IMR-90 (cell line): ENCODE measurements around the gene POLR1E. TPM values are rescaled to one million over a fixed set of nuclear protein-coding genes. Genes with fewer than 3 reads are reported as not detected.

Source experiments
- ATAC-seq: fragments of 200-7000 bp; cut with Tn5 transposase; 2 replicates; pipeline ENCODE4 v1.9.1; 2020; ENCODE audit warnings: low read depth, mild to moderate bottlenecking, moderate library complexity
- BruUV-seq: library from RNA; stranded (reverse); fragments of 400-500 nt; replicated peaks from 2 replicates; lab custom pipeline; 2021; lab: Mats Ljungman, UMichigan
- CTCF ChIA-PET: fragments of 300-600 bp; formaldehyde crosslinking; extraction: SDS; loops from one replicate; lab custom pipeline; 2021; ENCODE audit warnings: antibody characterized with exemption; lab: Yijun Ruan, JAX
- POLR2A ChIA-PET: fragments of 300-600 bp; sonication (Branson Sonifier 250); formaldehyde crosslinking; loops from one replicate; lab custom pipeline; 2022; ENCODE audit warnings: antibody characterized with exemption; ENCODE audit not compliant: unreplicated experiment; lab: Charles Lee
- DNase-seq: peaks from one replicate; pipeline ENCODE4 v3.0.0; 2013
- H2AFZ ChIP-seq: replicated peaks from 2 replicates; pipeline ENCODE3; 2013; ENCODE audit warnings: low read length, mild to moderate bottlenecking; ENCODE audit not compliant: poor library complexity
- H2AK5ac ChIP-seq: 2 replicates; pipeline ENCODE4 v1.6.1; 2013; ENCODE audit warnings: low read depth, low read length, inconsistent platforms
- H2AK9ac ChIP-seq: replicated peaks from 2 replicates; pipeline ENCODE3; 2013; ENCODE audit warnings: mild to moderate bottlenecking, low read depth, low read length, moderate library complexity; ENCODE audit not compliant: poor library complexity
- H2BK120ac ChIP-seq: 2 replicates; pipeline ENCODE4 v1.6.1; 2013; ENCODE audit warnings: low read depth, low read length, inconsistent platforms
- H2BK15ac ChIP-seq: 3 replicates; pipeline ENCODE4 v1.6.1; 2013; ENCODE audit warnings: low read depth, low read length, inconsistent platforms
- H2BK20ac ChIP-seq: 2 replicates; pipeline ENCODE4 v1.6.1; 2013; ENCODE audit warnings: low read depth, mild to moderate bottlenecking, inconsistent platforms, low read length, moderate library complexity
- H2BK5ac ChIP-seq: 2 replicates; pipeline ENCODE4 v1.6.1; 2013; ENCODE audit warnings: mild to moderate bottlenecking, low read depth, low read length, inconsistent platforms; ENCODE audit not compliant: poor library complexity, severe bottlenecking
- H3K14ac ChIP-seq: replicated peaks from 2 replicates; pipeline ENCODE4 v1.6.1; 2013; ENCODE audit warnings: low read depth, low read length, inconsistent platforms
- H3K18ac ChIP-seq: 2 replicates; pipeline ENCODE4 v1.6.1; 2013; ENCODE audit warnings: low read depth, low read length, control low read depth
- H3K23ac ChIP-seq: 2 replicates; pipeline ENCODE4 v1.6.1; 2013; ENCODE audit warnings: low read depth, low read length, inconsistent platforms
- H3K27ac ChIP-seq: 2 replicates; pipeline ENCODE4 v1.5.1; 2013; ENCODE audit warnings: mild to moderate bottlenecking, control low read depth, low read length; ENCODE audit not compliant: insufficient read depth
- H3K27me3 ChIP-seq: 2 replicates; pipeline ENCODE4 v1.6.1; 2013; ENCODE audit warnings: low read length; ENCODE audit not compliant: control insufficient read depth, insufficient read depth
- H3K36me3 ChIP-seq: 2 replicates; pipeline ENCODE4 v1.6.1; 2013; ENCODE audit warnings: low read length, mixed read lengths; ENCODE audit not compliant: control insufficient read depth, insufficient read depth
- H3K4ac ChIP-seq: 2 replicates; pipeline ENCODE4 v1.6.1; 2013; ENCODE audit warnings: low read depth, low read length, inconsistent platforms
- H3K4me1 ChIP-seq: 2 replicates; pipeline ENCODE4 v1.6.1; 2013; ENCODE audit warnings: low read length, mixed read lengths; ENCODE audit not compliant: control insufficient read depth, insufficient read depth
- H3K4me2 ChIP-seq: 2 replicates; pipeline ENCODE4 v1.6.1; 2013; ENCODE audit warnings: low read depth, mild to moderate bottlenecking, control low read depth, low read length, moderate library complexity
- H3K4me3 ChIP-seq: 2 replicates; pipeline ENCODE4 v1.5.1; 2013; ENCODE audit warnings: low read depth, mild to moderate bottlenecking, control low read depth, low read length, moderate library complexity; ENCODE audit not compliant: insufficient read depth
- H3K56ac ChIP-seq: 2 replicates; pipeline ENCODE4 v1.6.1; 2013; ENCODE audit warnings: low read length, inconsistent platforms; ENCODE audit not compliant: insufficient read depth; ENCODE audit errors: extremely low read depth
- H3K79me1 ChIP-seq, 2 experiments: 2 replicates each; pipeline ENCODE4 v1.6.1; 2013; ENCODE audit warnings: low read length in 2 of 2, inconsistent platforms in 1 of 2, low read depth in 1 of 2
- H3K9ac ChIP-seq: 2 replicates; pipeline ENCODE4 v1.6.1; 2013; ENCODE audit warnings: low read depth, low read length, control low read depth
- H3K9me1 ChIP-seq: 2 replicates; pipeline ENCODE4 v1.6.1; 2013; ENCODE audit warnings: low read length, inconsistent platforms; ENCODE audit not compliant: insufficient read depth
- H3K9me3 ChIP-seq: 2 replicates; pipeline ENCODE4 v1.6.1; 2013; ENCODE audit warnings: low read length; ENCODE audit not compliant: control insufficient read depth, insufficient read depth
- H4K20me1 ChIP-seq: 2 replicates; pipeline ENCODE4 v1.6.1; 2013; ENCODE audit warnings: low read length, inconsistent platforms; ENCODE audit not compliant: insufficient read depth
- H4K5ac ChIP-seq: 2 replicates; pipeline ENCODE4 v1.6.1; 2013; ENCODE audit warnings: mild to moderate bottlenecking, low read depth, low read length, control low read depth
- H4K8ac ChIP-seq, 2 experiments: 2 replicates each; pipeline ENCODE4 v1.6.1; 2013; ENCODE audit warnings: low read depth in 2 of 2, low read length in 2 of 2, control low read depth in 1 of 2, inconsistent platforms in 1 of 2
- H4K91ac ChIP-seq: 2 replicates; pipeline ENCODE4 v1.6.1; 2013; ENCODE audit warnings: low read depth, low read length, inconsistent platforms; ENCODE audit not compliant: insufficient read depth
- CEBPB ChIP-seq: IDR thresholded peaks from 2 replicates; pipeline ENCODE4 v1.6.1; 2012; ENCODE audit warnings: low read depth, low read length, improper control_type of control experiment
- ELK1 ChIP-seq: fragments of 150-350 bp; IDR thresholded peaks from 2 replicates; pipeline ENCODE4 v1.6.1; 2016; ENCODE audit warnings: low read depth, mild to moderate bottlenecking, low read length, moderate library complexity, borderline replicate concordance
- MAZ ChIP-seq: IDR thresholded peaks from 2 replicates; pipeline ENCODE4 v1.6.1; 2012; ENCODE audit warnings: low read depth, mild to moderate bottlenecking, low read length, improper control_type of control experiment, moderate library complexity, borderline replicate concordance
- NFE2L2 ChIP-seq: fragments of 150-350 bp; IDR thresholded peaks from 2 replicates; pipeline ENCODE4 v1.6.1; 2016; ENCODE audit warnings: low read depth, mild to moderate bottlenecking, low read length
- RCOR1 ChIP-seq: IDR thresholded peaks from 2 replicates; pipeline ENCODE4 v1.6.1; 2012; ENCODE audit warnings: mild to moderate bottlenecking, low read length, improper control_type of control experiment; ENCODE audit not compliant: insufficient replicate concordance
- SMC3 ChIP-seq: fragments of 150-350 bp; IDR thresholded peaks from 2 replicates; pipeline ENCODE4 v1.6.1; 2016; ENCODE audit warnings: low read depth, mild to moderate bottlenecking, antibody characterized with exemption, low read length, moderate library complexity
- WGBS, 2 experiments: methylation state at CpG; one replicate each; pipeline versions ENCODE4 v1.1.5 to v1.1.7; 2013; ENCODE audit warnings: missing lambda C conversion rate in 2 of 2; ENCODE audit not compliant: insufficient read length in 1 of 2; ENCODE audit errors: extremely low coverage in 2 of 2; 5-methylcytosine and 5-hydroxymethylcytosine counted together
- dilution Hi-C: fragments of 300-500 bp; cut with HindIII; formaldehyde crosslinking; loops from one replicate; pipeline ENCODE4 v1.14.3; 2018; ENCODE audit warnings: low sequenced_read_pairs; ENCODE audit not compliant: unreplicated experiment
- in situ Hi-C: fragments of 300-500 bp; cut with MboI; formaldehyde crosslinking; loops from 3 replicates; pipeline ENCODE4 v1.14.3; 2019; ENCODE audit warnings: low sequenced_read_pairs, inconsistent platforms, mixed read lengths
- intact Hi-C: fragments of 100-400 bp; cut with micrococcal nuclease; formaldehyde crosslinking; loops from 2 replicates; pipeline ENCODE4 v1.10.0; 2022
- polyA plus RNA-seq, 3 experiments: library from polyadenylated mRNA; depleted of rRNA; stranded (reverse); fragments of >200 nt; gene quantifications; 2 replicates each; pipeline ENCODE4 v1.2.3, GENCODE V29; 2012; ENCODE audit warnings: low replicate concordance in 1 of 3
- total RNA-seq: library from RNA; depleted of rRNA; stranded (reverse); fragments of >200 nt; gene quantifications from 2 replicates; pipeline ENCODE4 v1.2.3, GENCODE V29; 2012

POLR1E gene
- total and polyA plus RNA-seq, 2 of the 4 experiments (the other 2 are of a cell fraction), result 48.0 to 71.9 TPM

- no TSS peak for BruUV-seq
- no peak for TF ChIP-seq ELK1
- TF ChIP-seq RCOR1, result no peak
- TF ChIP-seq CEBPB, result no peak
- TF ChIP-seq MAZ, result no peak
- TF ChIP-seq SMC3, result no peak
- TF ChIP-seq NFE2L2, result no peak
- WGBS, 2 experiments, result 60% methylated on average over 1 of the region's 3 CpGs; no CpG with 5 or more reads in 1 of the 2 experiments
- no peak overlapping the region for H3K18ac ChIP-seq
- peak overlapping the region; percentile 10; the same call in 1 of the 2 replicates for H3K27ac ChIP-seq
- no peak overlapping the region for H4K5ac ChIP-seq
- dilution Hi-C loops, result no loop called here
- in situ Hi-C loops, result no loop called here
- no peak for ATAC-seq
- H3K4ac ChIP-seq, result no peak overlapping the region
- H3K56ac ChIP-seq, result no peak overlapping the region
- peak overlapping the region; percentile 38; the same call in 1 of the 2 replicates for H3K4me2 ChIP-seq
- POLR2A ChIA-PET, result no interaction called here
- no peak overlapping the region for H3K14ac ChIP-seq
- H2BK120ac ChIP-seq, result no peak overlapping the region
- no peak overlapping the region for H4K91ac ChIP-seq
- H3K79me1 ChIP-seq, result peaks cover 31 to 85% of the 10 kb centered on the region in 2 experiments
- no peak overlapping the region for H2AK5ac ChIP-seq
- H4K20me1 ChIP-seq, result peaks cover 50% of the 10 kb centered on the region
- peaks cover 18% of the 10 kb centered on the region for H3K9me1 ChIP-seq
- H4K8ac ChIP-seq, result no peak overlapping the region
- H3K9me3 ChIP-seq, result no peaks in the 10 kb centered on the region
- H2AK9ac ChIP-seq, result no peak overlapping the region
- CTCF ChIA-PET, result interaction anchor here (0.8 kb wide), 1 partner anchor 11 kb away, joined by 5 read pairs; no protein-coding TSS in a partner anchor
- no peak for DNase-seq
- no peak overlapping the region for H2BK20ac ChIP-seq
- H3K9ac ChIP-seq, result no peak overlapping the region
- no peak overlapping the region for H3K23ac ChIP-seq
- intact Hi-C loops, result no loop called here
- H2BK5ac ChIP-seq, result no peak overlapping the region
- H2AFZ ChIP-seq, result no peak overlapping the region
- H3K36me3 ChIP-seq, result peaks cover 5% of the 10 kb centered on the region; the same call in 1 of the 2 replicates
- peaks cover 14% of the 10 kb centered on the region for H3K4me1 ChIP-seq
- no peaks in the 10 kb centered on the region for H3K27me3 ChIP-seq
- no peak overlapping the region for H2BK15ac ChIP-seq
- H3K4me3 ChIP-seq, result no peak overlapping the region
These were observed 34.1 kb upstream of the POLR1E start for GRCh38 chr9:37451628-37452027.
